ENCODE results near the gene ZACN.
"Not testable (repeated sequence)": the region's sequence is repeated elsewhere in the genome, so short reads cannot be mapped to it uniquely, and the experiment has no call there.

Gene ZACN

DNA sequence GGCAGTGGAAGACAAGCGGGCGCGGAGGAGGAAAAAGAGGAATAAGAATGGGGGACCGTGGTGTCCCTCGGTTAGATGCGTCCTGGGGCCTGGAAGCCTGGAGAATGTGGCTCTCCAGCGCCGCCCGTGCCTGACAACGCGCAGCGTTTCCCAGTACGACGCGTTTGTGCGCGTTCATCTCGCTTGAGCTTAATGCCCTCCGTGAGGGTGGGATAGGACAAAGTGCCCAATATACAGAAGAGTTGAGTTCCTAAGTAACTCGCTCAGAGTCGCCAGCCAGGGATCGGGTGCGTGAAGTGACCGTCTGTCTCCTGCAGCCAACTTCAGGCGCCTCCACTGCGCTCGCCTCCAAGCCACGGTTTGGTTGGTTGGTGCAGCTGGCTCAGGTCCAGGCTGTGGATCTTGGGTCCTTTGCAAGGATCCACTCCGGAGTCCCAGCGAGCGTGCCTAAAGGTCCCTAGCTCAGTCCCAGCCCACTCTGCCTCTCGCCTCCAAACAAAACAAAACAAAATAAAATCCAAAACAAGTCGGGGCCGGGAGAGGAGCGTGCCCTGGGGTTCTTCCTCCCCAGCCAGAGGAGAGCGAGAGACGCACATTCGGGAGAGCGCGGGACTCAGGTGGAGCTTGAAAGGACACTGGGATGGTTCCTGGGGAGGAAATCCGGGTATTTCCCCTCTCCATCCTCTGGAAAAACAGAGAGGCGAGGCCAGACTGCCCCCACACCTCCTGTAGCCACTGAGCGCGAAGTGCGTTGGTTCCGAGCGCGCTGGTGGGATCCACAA, 3.4 kb upstream of the ZACN start:
- peak overlapping the region; percentile 75 for H3K4me3 Mint-ChIP-seq
- no peak for ATAC-seq
- H3K27me3 Mint-ChIP-seq: peaks cover 51% of the 10 kb centered on the region
- peak overlapping the region; percentile 21 for H3K27ac Mint-ChIP-seq
- peaks cover 7% of the 10 kb centered on the region for H3K36me3 Mint-ChIP-seq
- H3K9me3 Mint-ChIP-seq: no peaks in the 10 kb centered on the region
- peaks cover 51% of the 10 kb centered on the region for H3K4me1 Mint-ChIP-seq

DNA sequence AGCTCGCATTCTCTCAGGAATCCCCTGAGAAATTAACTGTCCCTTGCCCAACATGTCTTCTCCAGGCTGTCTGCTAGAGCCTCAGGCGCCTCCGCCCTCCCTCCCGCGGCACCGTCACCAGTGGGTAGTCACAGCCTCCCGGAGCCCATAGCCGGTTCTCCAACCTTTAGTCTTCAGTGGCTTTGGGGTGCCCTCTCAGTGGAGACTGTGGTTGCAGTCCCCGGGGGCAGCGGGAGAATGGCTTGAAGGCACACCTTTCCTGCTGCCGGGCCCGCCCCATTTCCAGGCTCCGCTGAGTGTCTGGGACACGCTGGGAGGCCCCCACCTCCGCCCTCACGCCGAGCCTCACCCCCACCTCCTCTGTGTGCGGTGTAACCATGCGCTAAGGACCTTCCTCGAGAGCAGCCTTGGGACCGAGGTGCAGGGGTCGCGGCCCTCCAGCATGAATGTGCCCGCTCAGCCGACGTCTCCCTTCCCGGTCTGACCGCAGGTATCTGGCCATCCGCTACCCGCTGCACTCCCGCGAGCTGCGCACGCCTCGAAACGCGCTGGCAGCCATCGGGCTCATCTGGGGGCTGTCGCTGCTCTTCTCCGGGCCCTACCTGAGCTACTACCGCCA, 2.7 kb upstream of the ZACN start:
- Mint-ChIP-seq H3K4me1 (peaks cover 51% of the 10 kb centered on the region), H3K27me3 (peaks cover 51% of the 10 kb centered on the region), H3K27ac (peak overlapping the region; percentile 16)

DNA sequence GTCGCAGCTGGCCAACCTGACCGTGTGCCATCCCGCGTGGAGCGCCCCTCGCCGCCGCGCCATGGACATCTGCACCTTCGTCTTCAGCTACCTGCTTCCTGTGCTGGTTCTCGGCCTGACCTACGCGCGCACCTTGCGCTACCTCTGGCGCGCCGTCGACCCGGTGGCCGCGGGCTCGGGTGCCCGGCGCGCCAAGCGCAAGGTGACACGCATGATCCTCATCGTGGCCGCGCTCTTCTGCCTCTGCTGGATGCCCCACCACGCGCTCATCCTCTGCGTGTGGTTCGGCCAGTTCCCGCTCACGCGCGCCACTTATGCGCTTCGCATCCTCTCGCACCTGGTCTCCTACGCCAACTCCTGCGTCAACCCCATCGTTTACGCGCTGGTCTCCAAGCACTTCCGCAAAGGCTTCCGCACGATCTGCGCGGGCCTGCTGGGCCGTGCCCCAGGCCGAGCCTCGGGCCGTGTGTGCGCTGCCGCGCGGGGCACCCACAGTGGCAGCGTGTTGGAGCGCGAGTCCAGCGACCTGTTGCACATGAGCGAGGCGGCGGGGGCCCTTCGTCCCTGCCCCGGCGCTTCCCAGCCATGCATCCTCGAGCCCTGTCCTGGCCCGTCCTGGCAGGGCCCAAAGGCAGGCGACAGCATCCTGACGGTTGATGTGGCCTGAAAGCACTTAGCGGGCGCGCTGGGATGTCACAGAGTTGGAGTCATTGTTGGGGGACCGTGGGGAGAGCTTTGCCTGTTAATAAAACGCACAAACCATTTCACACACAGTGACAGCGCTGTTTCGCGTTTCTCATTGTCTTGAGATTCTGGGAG, 2.0 kb upstream of the ZACN start:
- peaks cover 44% of the 10 kb centered on the region for H3K4me1 Mint-ChIP-seq
- no peaks in the 10 kb centered on the region for H3K9me3 Mint-ChIP-seq
- no peak for ATAC-seq

More for the DNA sequence above, 2.7 kb upstream of the ZACN start:
- Mint-ChIP-seq H3K36me3 (peaks cover 7% of the 10 kb centered on the region), H3K9me3 (no peaks in the 10 kb centered on the region), H3K4me3 (peak overlapping the region; percentile 45)
- ATAC-seq: no peak

DNA sequence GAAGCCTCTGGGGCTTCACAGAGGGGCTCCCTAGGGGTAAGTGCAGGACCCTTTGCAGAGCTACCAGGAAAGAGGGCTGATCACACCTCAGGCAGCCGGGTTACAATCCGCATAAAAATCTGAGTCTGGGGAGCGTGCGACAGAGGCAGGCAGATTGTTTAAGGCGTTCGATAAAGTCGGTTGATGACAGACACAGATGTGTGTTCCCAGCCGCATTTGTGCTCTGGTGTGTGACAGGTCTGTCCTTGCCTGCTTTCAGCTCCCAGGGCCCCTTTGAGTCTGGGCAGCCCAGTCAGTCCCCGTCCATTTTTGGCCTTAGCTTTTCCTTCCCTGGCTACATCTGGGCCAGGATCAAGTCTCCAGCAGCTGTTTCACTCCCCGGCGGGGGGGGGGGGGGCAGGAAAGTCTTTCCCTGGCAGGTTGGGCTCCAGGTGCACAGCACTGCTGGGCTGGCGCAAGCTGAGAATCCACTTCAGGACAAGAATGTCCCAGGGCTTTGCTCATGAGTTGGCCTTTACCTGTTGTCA, 1.3 kb upstream of the ZACN start:
- ATAC-seq: no peak
- H3K27me3 Mint-ChIP-seq: peaks cover 51% of the 10 kb centered on the region
- peak overlapping the region; percentile 45 for H3K4me3 Mint-ChIP-seq
- peaks cover 12% of the 10 kb centered on the region for H3K36me3 Mint-ChIP-seq
- peaks cover 43% of the 10 kb centered on the region for H3K4me1 Mint-ChIP-seq
- H3K27ac Mint-ChIP-seq: no peak overlapping the region
- no peaks in the 10 kb centered on the region for H3K9me3 Mint-ChIP-seq

More for the DNA sequence above, 2.0 kb upstream of the ZACN start:
- peak overlapping the region; percentile 45 for H3K4me3 Mint-ChIP-seq
- peaks cover 51% of the 10 kb centered on the region for H3K27me3 Mint-ChIP-seq
- H3K36me3 Mint-ChIP-seq: peaks cover 7% of the 10 kb centered on the region
- peak overlapping the region; percentile 16 for H3K27ac Mint-ChIP-seq

DNA sequence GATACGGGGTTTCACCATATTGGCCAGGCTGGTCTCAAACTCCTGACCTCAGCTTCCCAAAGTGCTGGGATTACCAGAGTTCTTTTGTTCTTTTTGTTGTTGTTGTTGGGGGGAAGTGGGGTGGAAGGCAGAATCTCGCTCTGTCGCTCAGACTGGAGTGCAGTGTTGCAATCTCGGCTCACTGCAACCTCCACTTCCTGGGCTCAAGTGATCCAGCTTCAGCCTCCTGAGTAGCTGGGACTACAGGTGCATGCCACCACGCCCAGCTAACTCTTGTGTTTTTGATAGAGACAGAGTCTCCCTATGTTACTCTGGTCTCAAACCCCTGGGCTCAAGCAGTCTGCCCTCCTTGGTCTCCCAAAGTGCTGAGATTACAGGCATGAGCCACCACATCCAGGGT, 612 bp upstream of the ZACN start:
- H3K4me1 Mint-ChIP-seq: peaks cover 43% of the 10 kb centered on the region
- peaks cover 51% of the 10 kb centered on the region for H3K27me3 Mint-ChIP-seq
- H3K4me3 Mint-ChIP-seq, ATAC-seq, H3K9me3 Mint-ChIP-seq, H3K27ac Mint-ChIP-seq: not testable (repeated sequence)
- H3K36me3 Mint-ChIP-seq: peaks cover 13% of the 10 kb centered on the region

DNA sequence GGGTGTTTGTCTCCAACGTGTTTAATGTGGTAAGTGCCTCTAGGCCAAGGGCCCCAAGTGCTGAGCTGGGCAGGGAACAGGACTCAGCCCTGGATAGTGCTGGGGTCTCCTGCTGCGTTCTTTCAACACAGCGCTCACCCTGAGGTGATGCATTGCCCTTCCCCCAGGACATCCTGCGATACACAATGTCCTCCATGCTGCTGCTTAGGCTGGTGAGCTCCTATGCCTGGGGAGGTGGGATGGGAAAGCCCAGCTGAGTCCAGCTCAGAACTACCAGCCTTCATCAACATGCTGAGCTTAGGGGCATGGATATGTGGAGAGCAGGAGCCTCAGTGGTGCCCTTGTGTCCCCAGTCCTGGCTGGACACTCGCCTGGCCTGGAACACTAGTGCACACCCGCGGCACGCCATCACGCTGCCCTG, 563 bp downstream of the ZACN start:
- H3K36me3 Mint-ChIP-seq: peaks cover 15% of the 10 kb centered on the region
- ATAC-seq: no peak
- H3K9me3 Mint-ChIP-seq: no peaks in the 10 kb centered on the region
- peaks cover 47% of the 10 kb centered on the region for H3K27me3 Mint-ChIP-seq
- peaks cover 43% of the 10 kb centered on the region for H3K4me1 Mint-ChIP-seq
- H3K27ac Mint-ChIP-seq: no peak overlapping the region
- no peak overlapping the region for H3K4me3 Mint-ChIP-seq

DNA sequence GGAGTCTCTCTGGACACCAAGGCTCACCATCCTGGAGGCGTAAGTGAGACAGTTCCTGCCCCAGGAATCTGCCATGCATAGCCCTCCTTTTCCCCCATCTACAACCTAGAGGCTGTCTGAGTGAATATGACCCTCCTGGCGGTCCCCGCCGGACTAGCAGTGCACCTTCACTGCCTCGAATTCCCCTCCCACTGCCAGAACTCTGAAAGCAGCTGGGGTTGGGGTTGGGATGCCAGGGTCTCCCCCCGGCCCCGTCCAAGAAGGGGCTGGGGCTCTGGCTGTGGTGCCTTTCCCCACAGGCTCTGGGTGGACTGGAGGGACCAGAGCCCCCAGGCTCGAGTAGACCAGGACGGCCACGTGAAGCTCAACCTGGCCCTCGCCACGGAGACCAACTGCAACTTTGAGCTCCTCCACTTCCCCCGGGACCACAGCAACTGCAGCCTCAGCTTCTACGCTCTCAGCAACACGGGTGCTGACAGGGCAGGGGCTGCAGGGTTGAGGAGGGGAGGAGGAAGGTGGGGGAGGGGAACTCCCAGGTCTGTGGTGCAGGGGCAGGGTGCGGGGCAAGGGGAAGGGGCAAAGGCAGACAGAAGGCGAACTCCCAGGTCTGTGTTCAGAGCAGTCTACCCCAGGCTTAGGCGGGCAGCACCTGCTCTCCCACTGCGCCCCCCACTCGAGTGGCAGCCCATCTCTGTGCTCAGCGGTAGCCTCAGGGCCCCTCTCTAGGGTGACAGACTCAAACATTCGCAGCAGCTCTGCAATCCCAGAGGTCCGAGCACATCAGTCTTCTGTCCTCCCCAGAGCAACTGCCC, 1.2 kb downstream of the ZACN start:
- peak; percentile 28 for ATAC-seq
- no peak overlapping the region for H3K4me3 Mint-ChIP-seq

DNA sequence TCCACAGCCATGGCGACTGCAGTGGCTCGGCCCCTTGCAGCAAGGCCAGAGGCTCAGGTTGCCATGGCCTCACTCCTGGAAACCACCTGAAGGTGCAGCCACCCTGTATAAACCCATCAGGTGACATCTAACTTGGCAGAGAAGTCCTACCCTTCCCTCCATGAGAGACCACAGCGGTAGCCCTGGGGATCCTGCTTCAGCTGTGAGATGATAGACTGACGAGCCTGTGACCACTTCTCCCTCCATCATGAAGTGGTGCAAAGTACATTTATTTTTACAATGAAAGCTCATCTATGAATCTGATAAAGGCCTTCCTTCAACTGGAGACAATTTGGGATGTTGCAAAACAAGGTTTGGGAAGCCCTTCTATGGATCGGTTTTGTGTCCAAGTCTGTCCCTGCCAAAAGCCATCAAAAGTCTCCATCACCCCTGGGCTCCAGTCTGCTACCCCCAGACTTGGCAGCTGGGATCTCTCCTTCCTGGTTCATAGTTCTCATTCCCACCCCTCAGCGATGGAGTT, 1.8 kb downstream of the ZACN start:
- H3K4me3 Mint-ChIP-seq: no peak overlapping the region
- no peak for ATAC-seq
- H3K27ac Mint-ChIP-seq: no peak overlapping the region

More for the DNA sequence above, 1.2 kb downstream of the ZACN start:
- H3K9me3 Mint-ChIP-seq: no peaks in the 10 kb centered on the region
- H3K36me3 Mint-ChIP-seq: peaks cover 14% of the 10 kb centered on the region
- peaks cover 40% of the 10 kb centered on the region for H3K27me3 Mint-ChIP-seq
- H3K27ac Mint-ChIP-seq: no peak overlapping the region
- peaks cover 37% of the 10 kb centered on the region for H3K4me1 Mint-ChIP-seq

DNA sequence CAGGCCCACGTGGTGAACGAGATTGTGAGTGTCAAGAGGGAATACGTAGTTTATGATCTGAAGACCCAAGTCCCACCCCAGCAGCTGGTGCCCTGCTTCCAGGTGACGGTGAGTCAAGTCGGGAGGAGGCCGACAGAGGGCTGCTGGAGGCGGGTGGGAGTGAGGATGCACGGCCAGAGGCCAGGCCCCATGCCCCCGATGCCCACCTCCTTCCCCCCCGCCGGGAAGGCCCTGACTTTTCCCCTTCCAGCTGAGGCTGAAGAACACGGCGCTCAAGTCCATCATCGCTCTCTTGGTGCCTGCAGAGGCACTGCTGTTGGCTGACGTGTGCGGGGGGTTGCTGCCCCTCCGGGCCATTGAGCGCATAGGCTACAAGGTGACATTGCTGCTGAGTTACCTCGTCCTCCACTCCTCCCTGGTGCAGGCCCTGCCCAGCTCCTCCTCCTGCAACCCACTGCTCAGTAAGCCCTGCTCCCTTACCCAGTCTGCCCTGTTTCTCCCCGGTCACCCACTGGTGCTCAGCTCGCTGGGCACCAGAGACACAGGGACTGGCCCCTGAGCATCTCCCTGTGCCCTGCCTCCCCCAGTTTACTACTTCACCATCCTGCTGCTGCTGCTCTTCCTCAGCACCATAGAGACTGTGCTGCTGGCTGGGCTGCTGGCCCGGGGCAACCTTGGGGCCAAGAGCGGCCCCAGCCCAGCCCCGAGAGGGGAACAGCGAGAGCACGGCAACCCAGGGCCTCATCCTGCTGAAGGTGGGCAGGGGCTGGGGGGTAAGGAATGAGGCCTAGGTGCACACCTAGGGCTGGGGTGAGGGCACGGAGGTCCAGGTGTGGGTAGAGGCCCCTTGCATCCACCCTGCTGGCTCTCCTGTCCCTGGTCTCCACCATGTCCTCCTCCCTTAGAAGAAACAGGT, 2.6 kb downstream of the ZACN start:
- Mint-ChIP-seq H3K27ac (no peak overlapping the region), H3K36me3 (peaks cover 22% of the 10 kb centered on the region), H3K4me3 (no peak overlapping the region), H3K9me3 (no peaks in the 10 kb centered on the region), H3K27me3 (peaks cover 26% of the 10 kb centered on the region), H3K4me1 (peaks cover 24% of the 10 kb centered on the region)
- ATAC-seq: no peak

More for the DNA sequence above, 1.8 kb downstream of the ZACN start:
- Mint-ChIP-seq H3K27me3 (peaks cover 34% of the 10 kb centered on the region), H3K4me1 (peaks cover 30% of the 10 kb centered on the region), H3K9me3 (no peaks in the 10 kb centered on the region), H3K36me3 (peaks cover 16% of the 10 kb centered on the region)

DNA sequence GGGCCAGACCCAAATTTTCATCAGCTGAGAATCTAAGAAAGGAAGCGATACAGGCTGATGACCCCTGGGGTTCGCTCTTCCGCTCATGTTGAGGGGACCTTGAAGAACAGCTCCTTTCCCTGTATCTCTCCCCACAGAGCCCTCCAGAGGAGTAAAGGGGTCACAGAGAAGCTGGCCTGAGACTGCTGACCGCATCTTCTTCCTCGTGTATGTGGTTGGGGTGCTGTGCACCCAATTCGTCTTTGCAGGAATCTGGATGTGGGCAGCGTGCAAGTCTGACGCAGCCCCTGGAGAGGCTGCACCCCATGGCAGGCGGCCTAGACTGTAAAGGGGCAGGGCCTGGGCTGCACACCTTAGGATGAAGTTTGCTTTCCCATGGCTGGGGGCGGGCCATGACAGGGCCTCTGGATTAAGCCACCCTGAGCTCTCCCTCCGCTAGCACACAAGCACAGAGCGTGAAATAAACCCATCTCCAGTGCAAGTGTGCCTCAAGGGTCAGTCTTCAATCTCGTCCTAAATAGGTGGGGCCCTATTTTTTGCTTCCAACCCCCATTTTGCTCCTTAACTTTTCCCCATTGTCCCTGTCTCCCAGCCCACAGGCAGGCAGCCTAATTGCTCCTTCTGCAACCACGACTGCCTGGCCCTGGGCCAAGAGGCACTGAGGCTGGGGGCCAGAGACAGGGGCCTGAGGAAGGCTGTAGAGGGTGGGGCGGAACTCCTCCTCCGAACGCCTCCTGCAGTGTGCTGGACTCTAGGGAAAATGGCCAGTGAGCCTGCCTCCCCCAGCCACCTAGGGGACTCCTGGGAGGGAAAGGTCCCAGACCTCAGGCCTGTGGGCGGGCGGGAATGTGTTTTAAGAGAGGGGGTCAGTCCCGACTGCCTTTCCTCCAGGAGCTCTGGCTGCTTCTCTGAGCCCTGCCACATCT, 3.6 kb downstream of the ZACN start:
- no peak for ATAC-seq
- no peak overlapping the region for H3K4me3 Mint-ChIP-seq
- H3K4me1 Mint-ChIP-seq: peaks cover 14% of the 10 kb centered on the region
- H3K27ac Mint-ChIP-seq: no peak overlapping the region
- peaks cover 16% of the 10 kb centered on the region for H3K27me3 Mint-ChIP-seq
- H3K9me3 Mint-ChIP-seq: no peaks in the 10 kb centered on the region
- peaks cover 31% of the 10 kb centered on the region for H3K36me3 Mint-ChIP-seq

DNA sequence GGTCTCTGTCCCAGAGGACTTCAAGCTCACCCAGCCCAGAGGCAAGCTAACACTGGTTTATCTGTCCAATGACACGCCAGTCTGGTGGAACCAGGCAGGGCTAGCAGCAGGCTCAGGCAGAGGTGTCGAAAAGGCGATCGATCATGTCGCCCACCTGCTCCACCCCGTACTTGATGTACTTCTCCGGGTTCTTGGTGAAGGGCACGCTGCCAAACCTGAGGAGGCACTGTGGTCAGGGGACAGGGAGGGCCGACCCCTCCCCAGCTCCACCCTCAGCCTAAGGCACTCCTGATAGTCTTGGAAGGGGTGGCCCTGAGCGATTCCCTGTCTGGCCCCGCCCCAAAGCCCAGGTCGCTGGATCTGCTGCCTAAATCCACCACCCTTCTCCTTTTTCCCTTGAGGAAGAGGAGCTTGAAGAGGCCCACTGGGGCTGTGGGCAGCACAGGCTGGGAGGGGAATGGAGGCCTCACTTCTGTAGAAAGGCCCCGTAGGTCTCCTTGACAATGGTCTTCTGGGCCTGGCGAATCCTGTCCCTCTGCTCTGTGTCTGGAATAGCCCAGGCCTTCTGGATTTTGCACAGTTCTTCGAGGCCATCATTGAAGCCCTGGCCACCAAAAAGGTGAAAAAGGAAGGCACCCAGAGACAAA, 4.7 kb downstream of the ZACN start:
- Mint-ChIP-seq H3K4me3 (no peak overlapping the region), H3K4me1 (peaks cover 10% of the 10 kb centered on the region), H3K9me3 (no peaks in the 10 kb centered on the region), H3K27me3 (peaks cover 5% of the 10 kb centered on the region), H3K36me3 (peaks cover 40% of the 10 kb centered on the region), H3K27ac (no peak overlapping the region)
- ATAC-seq: no peak

DNA sequence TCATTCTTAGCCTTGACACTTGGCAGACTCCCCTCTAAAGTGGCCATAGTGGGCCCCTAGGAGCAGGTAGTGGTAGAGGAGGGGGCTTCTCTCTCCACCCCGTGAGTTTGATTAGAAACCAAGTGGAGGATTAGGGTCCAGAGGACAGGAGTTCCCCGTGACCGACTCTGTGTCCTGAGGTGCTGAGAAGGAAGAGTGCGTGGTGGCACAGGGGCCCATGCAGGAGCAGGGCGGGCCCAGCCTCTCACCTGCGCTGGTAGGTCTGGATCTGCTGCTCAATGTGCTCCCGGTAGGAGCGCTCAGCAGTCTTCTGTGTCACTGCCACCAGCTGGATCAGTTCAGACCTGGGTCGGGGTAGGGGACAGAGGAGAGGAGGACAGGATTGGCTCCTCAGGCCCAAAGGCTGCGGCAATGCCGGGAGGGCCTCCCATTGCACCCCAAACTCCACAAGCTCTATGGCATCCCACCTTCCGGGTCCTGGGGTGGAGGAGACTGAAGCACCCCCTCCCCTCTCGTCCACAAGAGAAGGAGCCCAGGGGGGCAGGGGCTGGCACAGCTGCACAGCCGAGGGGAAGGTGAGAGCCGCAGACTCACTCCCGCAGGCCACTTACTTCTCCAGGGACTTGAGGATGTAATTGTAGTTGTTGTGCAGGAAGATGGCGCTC, 6.2 kb downstream of the ZACN start:
- Mint-ChIP-seq H3K9me3 (no peaks in the 10 kb centered on the region), H3K36me3 (peaks cover 54% of the 10 kb centered on the region), H3K27ac (no peak overlapping the region), H3K27me3 (no peaks in the 10 kb centered on the region), H3K4me3 (no peak overlapping the region), H3K4me1 (peaks cover 7% of the 10 kb centered on the region)
- no peak for ATAC-seq

All from stimulated activated memory B cell treated with anti-CD40 and anti-IgM and Interleukin-4, amounts not matched to agents 10 μg/mL and 1 μg/mL and 100 μg/mL, for 72 hours (primary cell).